Measurements from ENCODE around the gene KRT32. TPM values are rescaled to one million over a fixed set of nuclear protein-coding genes. Genes with fewer than 3 reads are reported as not detected.

KRT32 gene
- total and polyA plus RNA-seq, 2 donors (not counting 1 experiment from before 2014, with no cell fraction given) = not detected

- ChIA-PET POLR2A (no interaction called here), CTCF (no interaction called here)
- Histone ChIP-seq H3K4me3 (ENCODE audit: control extremely low read depth in 1 of 5, extremely low read depth in 1 of 5, insufficient read depth in 1 of 5, low read depth in 2 of 5, low read length in 4 of 5) (no peak overlapping the region), H3K4me2 (replicated peaks; ENCODE audit: low read depth, low read length, poor library complexity, severe bottlenecking) (no peak overlapping the region), H3K9ac (ENCODE audit: low read length) (no peak overlapping the region), H3K27ac (ENCODE audit: low read length in 2 of 2) (no peak overlapping the region), H3K9me3 (ENCODE audit: control extremely low read depth in 1 of 3, control insufficient read depth in 2 of 3, insufficient read depth in 1 of 3, low read length in 2 of 3) (peaks cover 0 to 12% (median 0%) of the 10 kb centered on the region in 3 donors), H3K4me1 (ENCODE audit: control insufficient read depth in 2 of 2, insufficient read depth in 2 of 2, low read length in 2 of 2) (no peaks in the 10 kb centered on the region), H3K27me3 (replicated peaks in 1 of 4; ENCODE audit: control extremely low read depth in 1 of 4, control insufficient read depth in 3 of 4, insufficient read depth in 4 of 4, low read length in 3 of 4) (peaks cover 0 to 3% (median 0%) of the 10 kb centered on the region in 4 experiments), H4K20me1 (ENCODE audit: control insufficient read depth, insufficient read depth, low read length, poor library complexity, severe bottlenecking) (no peaks in the 10 kb centered on the region), H3K79me2 (ENCODE audit: control insufficient read depth, insufficient read depth, low read length) (no peaks in the 10 kb centered on the region), H3K36me3 (replicated peaks in 1 of 2; ENCODE audit: control extremely low read depth in 1 of 2, control insufficient read depth in 1 of 2, extremely low read depth in 1 of 2, insufficient read depth in 2 of 2, low read length in 1 of 2) (no peaks in the 10 kb centered on the region), H2AFZ (ENCODE audit: insufficient read depth, low read depth, low read length, poor library complexity, severe bottlenecking) (no peak overlapping the region)
- TF ChIP-seq CTCF (IDR thresholded peaks at IDR 0.05) (no peak), EZH2 (IDR thresholded peaks at IDR 0.05; ENCODE audit: borderline replicate concordance, insufficient read depth, low read depth, low read length, poor library complexity, severe bottlenecking) (no peak)
- intact Hi-C loops (cut with micrococcal nuclease) = no loop called here
- 74% methylated on average over 15 of the region's 15 CpGs for WGBS (ENCODE audit: insufficient coverage)
- peaks cover 47% of the 10 kb centered on the region for H3K27me3 Mint-ChIP-seq
- ATAC-seq (ENCODE audit: low read depth) (no peak), DNase-seq (no peak)
- H3K9me3 Mint-ChIP-seq (ENCODE audit: insufficient read depth) = no peaks in the 10 kb centered on the region
- no peak overlapping the region for H3K27ac Mint-ChIP-seq
- no peak overlapping the region for H3K4me3 Mint-ChIP-seq
- no peaks in the 10 kb centered on the region for H3K4me1 Mint-ChIP-seq
Measured at GRCh38 chr17:41462705-41463104, 4.5 kb downstream of the KRT32 start.

- no peaks in the 10 kb centered on the region for H3K36me3 ChIP-seq (replicated peaks in 1 of 2; ENCODE audit: control extremely low read depth in 1 of 2, control insufficient read depth in 1 of 2, extremely low read depth in 1 of 2, insufficient read depth in 2 of 2, low read length in 1 of 2)
- no peak overlapping the region for H3K4me2 ChIP-seq (replicated peaks; ENCODE audit: low read depth, low read length, poor library complexity, severe bottlenecking)
- H3K27ac Mint-ChIP-seq = no peak overlapping the region
- POLR2A ChIA-PET = no interaction called here
- CTCF ChIA-PET = interaction anchor here (0.9 kb wide), 1 partner anchor 191 kb away, joined by 3 read pairs; no protein-coding TSS in a partner anchor
- H3K9ac ChIP-seq (ENCODE audit: low read length) = no peak overlapping the region
- H4K20me1 ChIP-seq (ENCODE audit: control insufficient read depth, insufficient read depth, low read length, poor library complexity, severe bottlenecking) = no peaks in the 10 kb centered on the region
- intact Hi-C loops (cut with micrococcal nuclease) = no loop called here
- H3K4me3 ChIP-seq (ENCODE audit: control extremely low read depth in 1 of 5, extremely low read depth in 1 of 5, insufficient read depth in 1 of 5, low read depth in 2 of 5, low read length in 4 of 5) = no peak overlapping the region
- H3K27me3 ChIP-seq (replicated peaks in 1 of 4; ENCODE audit: control extremely low read depth in 1 of 4, control insufficient read depth in 3 of 4, insufficient read depth in 4 of 4, low read length in 3 of 4) = peaks cover 0 to 4% (median 1%) of the 10 kb centered on the region in 4 experiments
- TF ChIP-seq EZH2 (IDR thresholded peaks at IDR 0.05; ENCODE audit: borderline replicate concordance, insufficient read depth, low read depth, low read length, poor library complexity, severe bottlenecking) (no peak), CTCF (IDR thresholded peaks at IDR 0.05) (no peak)
- H3K4me1 Mint-ChIP-seq = no peaks in the 10 kb centered on the region
- WGBS (ENCODE audit: insufficient coverage) = 78% methylated on average over 2 of the region's 4 CpGs
- H3K4me3 Mint-ChIP-seq = no peak overlapping the region
- H3K4me1 ChIP-seq (ENCODE audit: control insufficient read depth in 2 of 2, insufficient read depth in 2 of 2, low read length in 2 of 2) = no peaks in the 10 kb centered on the region
- H3K27me3 Mint-ChIP-seq = peaks cover 35% of the 10 kb centered on the region
- no peaks in the 10 kb centered on the region for H3K9me3 Mint-ChIP-seq (ENCODE audit: insufficient read depth)
- H2AFZ ChIP-seq (ENCODE audit: insufficient read depth, low read depth, low read length, poor library complexity, severe bottlenecking) = no peak overlapping the region
- no peak overlapping the region for H3K27ac ChIP-seq (ENCODE audit: low read length in 2 of 2)
- DNase-seq (no peak), ATAC-seq (ENCODE audit: low read depth) (no peak)
- H3K9me3 ChIP-seq (ENCODE audit: control extremely low read depth in 1 of 3, control insufficient read depth in 2 of 3, insufficient read depth in 1 of 3, low read length in 2 of 3) = no peaks in the 10 kb centered on the region
- H3K79me2 ChIP-seq (ENCODE audit: control insufficient read depth, insufficient read depth, low read length) = no peaks in the 10 kb centered on the region
Measured at GRCh38 chr17:41457676-41458075, 9.5 kb downstream of the KRT32 start.

Measured in B cell (primary cell).